Fibroblast of lung (primary cell): ENCODE data around the gene INSIG1. TPM values are rescaled to one million over a fixed set of nuclear protein-coding genes. Genes with fewer than 3 reads are reported as not detected.

Experiments used
- DNase-seq, 2 donors: peaks; one replicate each; pipeline versions ENCODE4 v3.0.0 to v3.0.0-alpha.2; 2010; ENCODE audit warnings: low read depth in 2 of 2
- H2AFZ ChIP-seq: 2 replicates; pipeline ENCODE4 v1.5.1; 2012; ENCODE audit warnings: low read length, control low read depth, inconsistent platforms
- H3K27ac ChIP-seq: 2 replicates; pipeline ENCODE4 v1.5.1; 2011; ENCODE audit warnings: low read length, control low read depth; ENCODE audit not compliant: insufficient read depth
- H3K27me3 ChIP-seq: 2 replicates; pipeline ENCODE4 v1.5.1; 2011; ENCODE audit warnings: mild to moderate bottlenecking, low read length; ENCODE audit not compliant: control insufficient read depth, insufficient read depth
- H3K36me3 ChIP-seq: 2 replicates; pipeline ENCODE4 v1.5.1; 2011; ENCODE audit warnings: low read length; ENCODE audit not compliant: control insufficient read depth, insufficient read depth
- H3K4me1 ChIP-seq: 2 replicates; pipeline ENCODE4 v1.5.1; 2011; ENCODE audit warnings: low read length; ENCODE audit not compliant: control insufficient read depth, insufficient read depth; ENCODE audit errors: extremely low read depth
- H3K4me2 ChIP-seq: 2 replicates; pipeline ENCODE4 v1.5.1; 2011; ENCODE audit warnings: low read length, control low read depth; ENCODE audit not compliant: insufficient read depth; ENCODE audit errors: extremely low read depth
- H3K4me3 ChIP-seq, 4 experiments: fragments of 200-600 bp in 1 of 4; sonication (generic) in 1 of 4; replicated peaks in 1 of 4; 2 replicates each; pipeline ENCODE4 v1.5.1; 2011 to 2016; ENCODE audit warnings: low read length in 4 of 4, low read depth in 3 of 4, mild to moderate bottlenecking in 3 of 4, control low read depth in 2 of 4, inconsistent platforms in 1 of 4, mixed read lengths in 1 of 4; ENCODE audit not compliant: insufficient read depth in 1 of 4; ENCODE audit errors: control extremely low read depth in 1 of 4
- H3K79me2 ChIP-seq: 2 replicates; pipeline ENCODE4 v1.5.1; 2012; ENCODE audit warnings: mild to moderate bottlenecking, low read length, inconsistent platforms; ENCODE audit not compliant: control insufficient read depth, insufficient read depth
- H3K9ac ChIP-seq: 2 replicates; pipeline ENCODE4 v1.5.1; 2011; ENCODE audit warnings: mild to moderate bottlenecking, low read length, control low read depth; ENCODE audit not compliant: insufficient read depth
- H3K9me3 ChIP-seq: 2 replicates; pipeline ENCODE4 v1.5.1; 2012; ENCODE audit warnings: low read depth, low read length; ENCODE audit not compliant: control insufficient read depth, insufficient read depth
- H4K20me1 ChIP-seq: 2 replicates; pipeline ENCODE4 v1.5.1; 2011; ENCODE audit warnings: low read length; ENCODE audit not compliant: control insufficient read depth, insufficient read depth; ENCODE audit errors: extremely low read depth
- EZH2 ChIP-seq: IDR thresholded peaks from 2 replicates; pipeline ENCODE4 v1.5.1; 2012; ENCODE audit warnings: low read length, control low read depth, mild to moderate bottlenecking; ENCODE audit errors: missing control alignments
- polyA plus RNA-seq, 2 donors: library from polyadenylated mRNA; depleted of rRNA in 1 of 2; stranded (reverse) in 1 of 2; unstranded in 1 of 2; fragments of >200 nt; gene quantifications; 2 replicates each; pipeline ENCODE4 v1.2.1, GENCODE V29; 2011 to 2012; ENCODE audit warnings: missing spikeins in 1 of 2
- total RNA-seq: library from RNA; depleted of rRNA; stranded (reverse); fragments of >200 nt; gene quantifications from 2 replicates; pipeline ENCODE4 v1.2.1, GENCODE V29; 2014
- TF ChIP-seq, protein P1 (sequence below), 2 donors: IDR thresholded peaks in 1 of 2; conservative IDR thresholded peaks in 1 of 2; 1 replicate in 1 of 2; 2 replicates in 1 of 2; pipeline ENCODE4 v1.5.1; 2011 to 2012; ENCODE audit warnings: low read length in 2 of 2, control low read depth in 1 of 2, inconsistent platforms in 1 of 2, low read depth in 1 of 2, mild to moderate bottlenecking in 1 of 2

Gene INSIG1
- total and polyA plus RNA-seq, 2 donors (not counting 1 experiment from before 2014, with no cell fraction given): 216 to 353 TPM

GRCh38 chr7:155355176-155355575, 57.5 kb downstream of the INSIG1 start:
- H3K9me3 ChIP-seq: no peaks in the 10 kb centered on the region
- no peaks in the 10 kb centered on the region for H3K27me3 ChIP-seq
- TF ChIP-seq EZH2: no peak
- TF ChIP-seq, protein P1, sequence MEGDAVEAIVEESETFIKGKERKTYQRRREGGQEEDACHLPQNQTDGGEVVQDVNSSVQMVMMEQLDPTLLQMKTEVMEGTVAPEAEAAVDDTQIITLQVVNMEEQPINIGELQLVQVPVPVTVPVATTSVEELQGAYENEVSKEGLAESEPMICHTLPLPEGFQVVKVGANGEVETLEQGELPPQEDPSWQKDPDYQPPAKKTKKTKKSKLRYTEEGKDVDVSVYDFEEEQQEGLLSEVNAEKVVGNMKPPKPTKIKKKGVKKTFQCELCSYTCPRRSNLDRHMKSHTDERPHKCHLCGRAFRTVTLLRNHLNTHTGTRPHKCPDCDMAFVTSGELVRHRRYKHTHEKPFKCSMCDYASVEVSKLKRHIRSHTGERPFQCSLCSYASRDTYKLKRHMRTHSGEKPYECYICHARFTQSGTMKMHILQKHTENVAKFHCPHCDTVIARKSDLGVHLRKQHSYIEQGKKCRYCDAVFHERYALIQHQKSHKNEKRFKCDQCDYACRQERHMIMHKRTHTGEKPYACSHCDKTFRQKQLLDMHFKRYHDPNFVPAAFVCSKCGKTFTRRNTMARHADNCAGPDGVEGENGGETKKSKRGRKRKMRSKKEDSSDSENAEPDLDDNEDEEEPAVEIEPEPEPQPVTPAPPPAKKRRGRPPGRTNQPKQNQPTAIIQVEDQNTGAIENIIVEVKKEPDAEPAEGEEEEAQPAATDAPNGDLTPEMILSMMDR (conservative IDR thresholded peaks at IDR 0.05 in 1 of 2, IDR thresholded peaks at IDR 0.05 in 1 of 2; ENCODE audit: low read depth in 1 of 2, low read length in 2 of 2): no peak
- no peak overlapping the region for H3K9ac ChIP-seq
- no peak overlapping the region for H3K4me3 ChIP-seq
- H3K79me2 ChIP-seq: no peaks in the 10 kb centered on the region
- DNase-seq: no peak
- no peaks in the 10 kb centered on the region for H3K4me1 ChIP-seq
- H2AFZ ChIP-seq: no peak overlapping the region
- H4K20me1 ChIP-seq: no peaks in the 10 kb centered on the region
- no peak overlapping the region for H3K4me2 ChIP-seq
- no peaks in the 10 kb centered on the region for H3K36me3 ChIP-seq
- H3K27ac ChIP-seq: no peak overlapping the region

DNA sequence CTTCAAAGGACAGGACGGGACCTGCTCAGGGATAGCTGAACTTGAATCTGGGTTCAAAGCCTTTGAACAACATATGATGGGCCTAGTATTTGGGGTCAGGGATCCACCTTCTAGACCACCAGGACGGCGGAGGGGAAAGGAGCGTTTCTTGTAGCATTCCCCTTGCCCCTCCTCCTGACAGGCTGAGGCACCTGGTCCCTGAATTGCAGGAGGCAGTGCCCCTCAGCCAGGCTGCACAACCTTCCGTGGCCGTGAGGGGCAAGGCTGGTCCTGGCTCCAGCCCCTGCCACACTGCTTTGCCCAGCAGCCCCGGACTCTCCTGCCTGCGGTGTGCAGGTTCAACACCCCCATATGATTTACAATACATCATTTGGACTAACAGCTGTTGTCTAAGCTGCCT, 58.1 kb downstream of the INSIG1 start:
- Histone ChIP-seq H3K4me3 (no peak overlapping the region), H3K79me2 (no peaks in the 10 kb centered on the region), H3K4me2 (no peak overlapping the region), H4K20me1 (no peaks in the 10 kb centered on the region), H3K9me3 (no peaks in the 10 kb centered on the region), H3K27me3 (no peaks in the 10 kb centered on the region), H3K4me1 (no peaks in the 10 kb centered on the region), H3K36me3 (no peaks in the 10 kb centered on the region), H3K27ac (no peak overlapping the region), H2AFZ (no peak overlapping the region), H3K9ac (no peak overlapping the region)
- TF ChIP-seq, protein P1 (conservative IDR thresholded peaks at IDR 0.05 in 1 of 2, IDR thresholded peaks at IDR 0.05 in 1 of 2; ENCODE audit: low read depth in 1 of 2, low read length in 2 of 2): no peak
- no peak for TF ChIP-seq EZH2
- no peak for DNase-seq

GRCh38 chr7:155356323-155357105, 58.8 kb downstream of the INSIG1 start:
- no peaks in the 10 kb centered on the region for H3K9me3 ChIP-seq
- no peak overlapping the region for H3K9ac ChIP-seq
- no peaks in the 10 kb centered on the region for H3K36me3 ChIP-seq
- no peak overlapping the region for H3K4me3 ChIP-seq
- H3K79me2 ChIP-seq: no peaks in the 10 kb centered on the region
- no peak overlapping the region for H3K4me2 ChIP-seq
- no peak for DNase-seq
- no peak overlapping the region for H3K27ac ChIP-seq
- H2AFZ ChIP-seq: no peak overlapping the region
- no peak for TF ChIP-seq EZH2
- TF ChIP-seq, protein P1 (conservative IDR thresholded peaks at IDR 0.05 in 1 of 2, IDR thresholded peaks at IDR 0.05 in 1 of 2; ENCODE audit: low read depth in 1 of 2, low read length in 2 of 2): no peak
- H3K27me3 ChIP-seq: no peaks in the 10 kb centered on the region
- H3K4me1 ChIP-seq: no peaks in the 10 kb centered on the region
- H4K20me1 ChIP-seq: no peaks in the 10 kb centered on the region
